HG02588 (cell line): ENCODE results near the gene EGFL8.

Experiments used
- ATAC-seq: cut with Tn5 transposase; IDR thresholded peaks from one replicate; pipeline ENCODE4 v1.9.1; 2021; ENCODE audit warnings: mild to moderate bottlenecking, moderate library complexity; ENCODE audit not compliant: unreplicated experiment

The EGFL8 gene

GRCh38 chr6:32146287-32146686, 18.1 kb upstream of the EGFL8 start:
- no peak for ATAC-seq

GRCh38 chr6:32146687-32147086, 17.7 kb upstream of the EGFL8 start:
- ATAC-seq, result no peak

- no peak for ATAC-seq
Measured at GRCh38 chr6:32147401-32148132, 16.8 kb upstream of the EGFL8 start.

GRCh38 chr6:32148289-32149091, 15.9 kb upstream of the EGFL8 start:
- ATAC-seq, result no peak

GRCh38 chr6:32149092-32149755, 15.2 kb upstream of the EGFL8 start:
- no peak for ATAC-seq

DNA sequence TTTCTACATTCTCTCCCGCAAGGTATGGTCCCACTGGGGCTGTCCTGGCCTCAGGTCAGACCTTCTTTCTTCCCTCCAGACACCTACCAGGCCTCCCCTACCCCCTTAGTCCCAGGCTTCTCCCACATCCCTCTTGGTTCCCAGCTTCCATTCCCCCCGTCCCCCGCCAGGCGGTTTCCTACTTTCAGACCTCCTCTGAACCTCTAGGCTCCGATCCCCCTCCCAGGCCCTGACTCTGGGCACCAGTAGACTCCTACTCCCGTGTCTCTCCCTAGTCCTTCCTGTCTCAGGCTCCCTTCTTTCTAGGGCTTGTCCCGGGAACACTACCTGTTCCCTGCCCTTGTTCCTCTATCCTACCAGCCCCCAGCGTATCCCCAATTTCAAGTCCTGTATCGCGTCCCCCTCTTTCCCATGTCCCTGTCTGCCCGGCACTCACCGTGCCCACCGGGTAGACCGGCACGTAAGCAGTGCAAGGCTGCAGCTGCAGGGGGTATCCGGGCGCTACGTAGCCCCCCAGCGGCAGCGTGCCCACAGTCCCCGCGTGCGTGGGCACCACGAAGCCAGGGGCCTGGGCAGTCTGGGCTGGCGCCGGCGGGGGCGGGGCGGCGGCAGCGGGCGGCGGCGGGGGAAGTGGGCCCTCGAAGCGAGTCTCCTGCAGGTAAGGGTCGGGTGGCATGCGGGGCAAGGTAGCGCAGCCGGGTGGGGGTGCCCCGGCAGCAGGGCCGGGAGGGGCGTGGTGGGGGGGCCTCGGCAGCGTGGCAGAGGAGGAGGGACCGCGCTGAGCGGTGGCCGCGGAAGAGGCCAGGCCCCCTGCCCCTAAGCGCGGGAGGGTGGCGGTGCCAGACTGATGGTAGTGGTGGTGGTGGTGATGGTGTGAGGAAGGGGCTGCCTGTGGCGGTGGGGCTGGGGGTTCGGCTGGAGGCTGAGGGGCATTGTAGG, 14.2 kb upstream of the EGFL8 start:
- no peak for ATAC-seq

DNA sequence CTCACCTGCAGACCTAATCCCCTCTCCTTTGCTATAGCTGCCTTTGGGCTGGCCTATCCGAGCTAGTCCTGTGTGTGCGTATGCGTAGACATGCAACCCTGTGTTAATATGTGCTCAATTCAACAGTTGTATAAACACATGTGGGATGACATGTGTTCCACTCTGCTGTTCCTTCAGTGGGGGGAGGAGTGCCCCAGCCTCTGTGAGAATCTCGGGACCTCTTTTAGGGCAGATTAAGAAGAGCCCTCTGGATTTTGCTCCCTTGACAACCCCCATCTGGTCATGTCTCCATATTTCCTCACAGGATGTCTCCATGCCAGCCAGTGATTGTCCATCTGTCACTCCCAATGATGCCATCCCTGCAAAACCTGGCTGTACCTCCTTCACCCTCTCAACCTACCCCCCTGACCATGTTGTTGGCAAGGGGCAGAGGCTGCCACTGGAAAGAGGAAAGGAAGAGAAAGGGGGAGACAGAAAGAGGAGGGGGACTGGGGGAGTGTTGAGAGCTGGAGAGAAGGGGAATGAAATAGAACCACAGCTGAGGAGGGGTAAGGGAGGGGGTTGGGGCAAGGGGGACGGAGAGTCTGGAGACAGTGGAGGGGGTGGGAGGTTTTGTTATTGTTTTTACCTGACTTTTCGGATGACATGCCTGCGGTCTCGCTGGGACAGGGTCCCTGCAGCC, 13.1 kb upstream of the EGFL8 start:
- ATAC-seq, result no peak

DNA sequence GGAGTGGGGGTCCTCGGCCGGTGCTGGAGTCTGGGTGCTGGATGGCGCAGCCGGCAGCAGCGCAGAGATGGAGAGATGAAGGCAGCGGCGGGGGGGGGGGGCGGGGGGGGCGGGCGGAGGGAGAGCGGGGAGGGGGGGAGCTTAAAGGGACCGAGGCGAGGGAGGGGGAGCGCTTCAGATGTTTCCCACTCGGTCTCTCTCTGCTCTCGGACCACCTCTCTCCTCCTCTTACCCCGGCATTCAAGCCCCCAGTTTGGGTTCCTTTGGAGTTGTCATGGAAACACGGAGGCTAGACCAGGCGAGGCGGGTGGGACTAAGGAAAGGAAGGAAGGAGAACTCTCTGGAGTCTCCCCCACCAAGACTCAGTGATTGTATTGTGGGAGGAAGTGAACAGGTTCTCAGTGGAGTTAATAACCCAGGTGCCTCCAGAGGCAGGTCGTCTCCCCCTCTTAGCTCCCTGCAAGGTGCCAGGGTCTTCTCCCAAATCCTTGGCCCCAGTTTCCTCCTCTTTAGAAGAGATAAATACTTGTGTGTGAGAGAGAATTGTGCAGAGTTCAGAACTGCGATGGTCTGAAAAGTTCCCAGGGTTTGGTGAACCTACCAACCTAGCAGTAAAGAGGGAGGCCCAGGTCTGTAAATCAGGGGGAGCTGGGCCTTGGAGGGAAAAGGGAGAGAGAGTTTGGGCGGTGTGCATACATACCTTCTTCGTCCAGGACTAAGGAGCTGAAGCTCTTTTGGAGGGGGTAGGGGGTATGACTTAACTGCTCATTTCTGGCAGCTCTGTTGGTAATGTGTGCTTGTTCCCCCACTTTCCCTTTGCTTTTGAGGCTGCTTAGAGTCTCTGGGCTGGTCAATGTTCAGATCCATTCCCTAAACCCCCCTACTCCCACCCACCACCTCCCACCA, 12.3 kb upstream of the EGFL8 start, which contains the start of gene PRRT1:
TSS of gene PRRT1 (minus strand) at position 77 of the 906 bp plus-strand sequence. CDS start 112 bp downstream, outside the sequence.
- ATAC-seq, result no peak

- ATAC-seq, result no peak
Measured at GRCh38 chr6:32152769-32153563, 11.4 kb upstream of the EGFL8 start.

GRCh38 chr6:32153564-32154513, 10.6 kb upstream of the EGFL8 start, which contains the start of gene PPT2:
TSS of gene PPT2 (plus strand) at chr6:32154141. CDS start at chr6:32154595, 454 bp downstream.
- ATAC-seq, result no peak

DNA sequence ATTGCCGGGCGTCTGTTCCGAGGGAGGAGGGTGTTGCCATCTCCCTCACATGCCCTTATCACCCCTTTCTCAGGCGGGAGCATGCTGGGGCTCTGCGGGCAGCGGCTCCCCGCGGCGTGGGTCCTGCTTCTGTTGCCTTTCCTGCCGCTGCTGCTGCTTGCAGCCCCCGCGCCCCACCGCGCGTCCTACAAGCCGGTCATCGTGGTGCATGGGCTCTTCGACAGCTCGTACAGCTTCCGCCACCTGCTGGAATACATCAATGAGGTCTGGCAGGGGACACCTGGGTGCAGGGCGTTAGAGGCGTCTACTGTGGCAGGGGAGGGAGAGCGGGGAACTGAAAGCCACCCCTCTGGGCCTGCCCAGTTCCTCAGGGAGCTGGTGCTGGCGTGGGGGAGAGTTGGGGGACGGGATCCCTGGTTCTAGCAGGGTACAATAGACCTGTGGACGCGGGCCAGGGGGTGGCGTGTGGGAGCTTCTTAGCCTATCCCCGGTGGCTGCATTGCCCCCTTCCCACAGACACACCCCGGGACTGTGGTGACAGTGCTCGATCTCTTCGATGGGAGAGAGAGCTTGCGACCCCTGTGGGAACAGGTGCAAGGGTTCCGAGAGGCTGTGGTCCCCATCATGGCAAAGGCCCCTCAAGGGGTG, 9.8 kb upstream of the EGFL8 start:
- no peak for ATAC-seq

DNA sequence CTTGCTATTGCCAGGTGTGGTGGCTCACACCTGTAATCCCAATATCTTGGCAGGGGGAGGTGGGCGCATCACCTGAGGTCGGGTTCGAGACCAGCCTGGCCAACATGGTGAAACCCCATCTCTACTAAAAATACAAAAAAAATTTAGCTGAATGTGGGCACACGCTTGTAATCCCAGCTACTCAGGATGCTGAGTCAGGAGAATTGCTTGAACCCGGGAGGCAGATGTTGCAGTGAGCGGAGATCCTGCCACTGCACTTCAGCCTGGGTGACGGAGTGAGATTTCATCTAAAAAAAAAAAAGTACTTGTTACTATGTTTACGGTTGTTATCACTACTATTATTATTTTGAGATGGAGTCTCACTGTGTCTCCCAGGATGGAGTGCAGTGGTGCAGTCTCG, 7.5 kb upstream of the EGFL8 start:
- ATAC-seq, result no peak

- no peak for ATAC-seq
Measured at GRCh38 chr6:32158052-32158451, 6.3 kb upstream of the EGFL8 start.

- ATAC-seq, result no peak
Measured at GRCh38 chr6:32163559-32164258, 686 bp upstream of the EGFL8 start.

DNA sequence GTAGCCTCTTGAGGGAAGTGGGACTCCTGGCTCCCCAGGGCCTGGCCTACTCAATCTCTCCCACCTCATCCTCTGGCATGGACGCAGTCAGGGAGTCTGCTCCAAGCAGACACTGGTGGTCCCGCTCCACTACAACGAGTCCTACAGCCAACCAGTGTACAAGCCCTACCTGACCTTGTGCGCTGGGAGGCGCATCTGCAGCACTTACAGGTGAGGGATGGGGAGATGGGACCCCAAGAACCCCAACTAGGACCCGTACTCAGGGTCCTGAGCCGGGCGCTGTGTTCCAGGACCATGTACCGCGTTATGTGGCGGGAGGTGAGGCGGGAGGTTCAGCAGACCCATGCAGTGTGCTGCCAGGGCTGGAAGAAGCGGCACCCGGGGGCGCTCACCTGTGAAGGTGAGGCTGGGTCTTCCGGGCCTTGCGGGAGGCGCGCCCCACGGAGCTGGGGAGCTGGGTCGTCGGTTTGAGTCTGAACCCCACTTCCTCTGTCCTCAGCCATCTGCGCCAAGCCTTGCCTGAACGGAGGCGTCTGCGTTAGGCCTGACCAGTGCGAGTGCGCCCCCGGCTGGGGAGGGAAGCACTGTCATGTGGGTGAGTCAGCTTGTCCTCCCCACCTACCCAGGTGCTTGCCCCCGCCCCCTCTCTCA, 2.1 kb downstream of the EGFL8 start:
- no peak for ATAC-seq
